ENCODE data around the gene TMEFF2. TPM values are rescaled to one million over a fixed set of nuclear protein-coding genes. Genes with fewer than 3 reads are reported as not detected.
"Not testable (repeated sequence)": the region's sequence is repeated elsewhere in the genome, so short reads cannot be mapped to it uniquely, and the experiment has no call there.

Gene TMEFF2
- total and polyA plus RNA-seq, 3 experiments from 2014 or later: not detected

GRCh38 chr2:192087398-192087958, 107.3 kb downstream of the TMEFF2 start:
- peaks cover 12 to 29% of the 10 kb centered on the region in 2 donors for H3K27me3 Mint-ChIP-seq
- Histone ChIP-seq H3K4me3 (ENCODE audit: low read length) (no peak overlapping the region), H3K27me3 (ENCODE audit: insufficient read depth, low read length, poor library complexity, severe bottlenecking) (no peaks in the 10 kb centered on the region), H3K27ac (ENCODE audit: low read depth, low read length) (no peak overlapping the region), H3K9me3 (ENCODE audit: low read length) (no peaks in the 10 kb centered on the region), H3K4me1 (ENCODE audit: insufficient read depth, low read length) (no peaks in the 10 kb centered on the region), H3K36me3 (ENCODE audit: insufficient read depth, low read length) (no peaks in the 10 kb centered on the region)
- no peak overlapping the region for H3K27ac Mint-ChIP-seq
- H3K9me3 Mint-ChIP-seq: no peaks in the 10 kb centered on the region
- H3K4me1 Mint-ChIP-seq: no peaks in the 10 kb centered on the region
- ChIA-PET CTCF (no interaction called here), POLR2A (no interaction called here)
- H3K36me3 Mint-ChIP-seq: no peaks in the 10 kb centered on the region
- no peak for DNase-seq
- H3K4me3 Mint-ChIP-seq: no peak overlapping the region

GRCh38 chr2:192082121-192082520, 112.6 kb downstream of the TMEFF2 start:
- POLR2A ChIA-PET: no interaction called here
- H3K27me3 Mint-ChIP-seq: peaks cover 9 to 24% of the 10 kb centered on the region in 2 donors
- peaks cover 3 to 4% (median 3%) of the 10 kb centered on the region in 3 donors for H3K4me1 Mint-ChIP-seq
- H3K27ac Mint-ChIP-seq: no peak overlapping the region
- Histone ChIP-seq H3K4me3 (ENCODE audit: low read length) (no peak overlapping the region), H3K9me3 (ENCODE audit: low read length) (no peaks in the 10 kb centered on the region), H3K27me3 (ENCODE audit: insufficient read depth, low read length, poor library complexity, severe bottlenecking) (no peaks in the 10 kb centered on the region), H3K36me3 (ENCODE audit: insufficient read depth, low read length) (no peaks in the 10 kb centered on the region), H3K27ac (ENCODE audit: low read depth, low read length) (no peak overlapping the region), H3K4me1 (ENCODE audit: insufficient read depth, low read length) (no peaks in the 10 kb centered on the region)
- H3K36me3 Mint-ChIP-seq: no peaks in the 10 kb centered on the region
- no peaks in the 10 kb centered on the region for H3K9me3 Mint-ChIP-seq
- no peak overlapping the region for H3K4me3 Mint-ChIP-seq
- CTCF ChIA-PET: no interaction called here
- no peak for DNase-seq

DNA sequence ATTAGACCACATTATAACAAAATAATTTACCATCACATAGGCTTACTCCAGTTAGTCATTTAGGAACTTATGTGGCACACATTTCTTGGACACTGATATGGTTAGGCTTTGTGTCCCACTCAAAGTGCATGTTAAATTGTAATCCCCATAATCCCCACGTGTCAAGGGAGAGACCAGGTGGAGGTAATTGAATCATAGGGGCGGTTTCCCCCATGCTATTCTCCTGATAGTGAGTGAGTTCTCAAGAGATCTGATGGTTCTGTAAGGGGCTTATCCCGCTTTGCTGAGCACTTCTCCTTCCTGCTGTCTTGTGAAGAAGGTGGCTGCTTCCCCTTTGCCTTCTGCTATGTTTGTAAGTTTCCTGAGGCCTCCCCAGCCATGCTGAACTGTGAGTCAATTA, 114.6 kb downstream of the TMEFF2 start:
- H3K36me3 ChIP-seq (ENCODE audit: insufficient read depth, low read length); H3K9me3 ChIP-seq (ENCODE audit: low read length); H3K4me1 ChIP-seq (ENCODE audit: insufficient read depth, low read length); H3K4me3 ChIP-seq (ENCODE audit: low read length); POLR2A ChIA-PET; H3K36me3 Mint-ChIP-seq; DNase-seq; H3K9me3 Mint-ChIP-seq; H3K27ac ChIP-seq (ENCODE audit: low read depth, low read length); CTCF ChIA-PET; H3K27me3 ChIP-seq (ENCODE audit: insufficient read depth, low read length, poor library complexity, severe bottlenecking); H3K27ac Mint-ChIP-seq: not testable (repeated sequence)
- Mint-ChIP-seq H3K4me3 (peak overlapping the region in 1 of 7 donors; percentile 67), H3K4me1 (peaks cover 10 to 12% (median 11%) of the 10 kb centered on the region in 3 donors), H3K27me3 (peaks cover 2 to 17% of the 10 kb centered on the region in 2 donors)

- H3K36me3 ChIP-seq (ENCODE audit: insufficient read depth, low read length): no peaks in the 10 kb centered on the region
- H3K4me1 ChIP-seq (ENCODE audit: insufficient read depth, low read length): peaks cover 8% of the 10 kb centered on the region
- no peak overlapping the region for H3K4me3 Mint-ChIP-seq
- ChIA-PET POLR2A (no interaction called here), CTCF (no interaction called here)
- DNase-seq: no peak
- H3K9me3 ChIP-seq (ENCODE audit: low read length): no peaks in the 10 kb centered on the region
- H3K27me3 Mint-ChIP-seq: no peaks in the 10 kb centered on the region
- H3K4me1 Mint-ChIP-seq: peaks cover 28 to 32% (median 32%) of the 10 kb centered on the region in 3 donors
- no peak overlapping the region for H3K4me3 ChIP-seq (ENCODE audit: low read length)
- no peaks in the 10 kb centered on the region for H3K9me3 Mint-ChIP-seq
- H3K27me3 ChIP-seq (ENCODE audit: insufficient read depth, low read length, poor library complexity, severe bottlenecking): no peaks in the 10 kb centered on the region
- no peaks in the 10 kb centered on the region for H3K36me3 Mint-ChIP-seq
- no peak overlapping the region for H3K27ac ChIP-seq (ENCODE audit: low read depth, low read length)
- no peak overlapping the region for H3K27ac Mint-ChIP-seq
Observed at GRCh38 chr2:192073878-192074277, 120.9 kb downstream of the TMEFF2 start.

DNA sequence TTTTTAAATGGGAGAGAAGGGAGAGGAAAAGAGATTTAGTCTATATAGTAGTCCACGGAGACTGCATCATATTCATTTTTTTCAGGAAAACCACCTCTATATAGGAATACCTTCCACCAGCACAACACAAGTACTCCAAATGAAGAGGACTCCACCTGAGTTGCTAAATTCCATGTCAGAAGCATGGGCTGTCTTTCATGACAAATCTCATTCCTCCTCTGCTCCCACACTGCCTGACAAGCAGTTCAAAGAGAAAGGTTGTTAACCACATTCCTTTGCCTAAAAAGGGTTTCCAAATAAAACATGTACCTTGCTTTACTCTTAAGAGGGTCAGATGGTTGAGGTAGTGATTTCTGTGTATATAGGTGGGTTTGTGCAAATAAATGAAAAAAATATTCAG, 122.0 kb downstream of the TMEFF2 start:
- Mint-ChIP-seq H3K36me3 (no peaks in the 10 kb centered on the region), H3K4me3 (peak overlapping the region in 6 of 7 donors; percentile 24 to 64 (median 46)), H3K27ac (peak overlapping the region in 3 of 8 donors; percentile 20 to 71 (median 35)), H3K27me3 (no peaks in the 10 kb centered on the region), H3K4me1 (peaks cover 28 to 32% (median 32%) of the 10 kb centered on the region in 3 donors), H3K9me3 (no peaks in the 10 kb centered on the region)
- CTCF ChIA-PET: no interaction called here
- no peaks in the 10 kb centered on the region for H3K36me3 ChIP-seq (ENCODE audit: insufficient read depth, low read length)
- POLR2A ChIA-PET: no interaction called here
- peaks cover 8% of the 10 kb centered on the region for H3K4me1 ChIP-seq (ENCODE audit: insufficient read depth, low read length)
- no peaks in the 10 kb centered on the region for H3K9me3 ChIP-seq (ENCODE audit: low read length)
- H3K27me3 ChIP-seq (ENCODE audit: insufficient read depth, low read length, poor library complexity, severe bottlenecking): no peaks in the 10 kb centered on the region
- no peak for DNase-seq
- no peak overlapping the region for H3K27ac ChIP-seq (ENCODE audit: low read depth, low read length)
- no peak overlapping the region for H3K4me3 ChIP-seq (ENCODE audit: low read length)

DNA sequence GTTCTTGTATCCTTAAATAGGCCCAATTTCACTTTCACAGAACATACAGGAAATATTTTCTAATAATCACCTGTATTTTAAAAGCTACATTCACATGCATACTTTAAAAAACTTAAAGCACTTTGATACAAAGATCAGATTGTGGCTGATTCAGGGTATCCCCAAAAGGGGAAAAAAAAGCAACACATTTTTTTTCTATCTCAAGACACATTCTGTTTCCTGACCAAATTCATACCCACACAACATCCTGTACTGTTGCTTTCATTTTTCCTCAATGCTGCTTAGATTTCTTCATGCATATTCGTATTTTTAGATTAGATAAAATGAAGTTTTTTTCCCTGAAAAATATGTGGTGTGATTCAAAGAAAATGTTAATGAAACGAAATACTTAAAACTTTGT, 122.5 kb downstream of the TMEFF2 start:
- no peak overlapping the region for H3K27ac ChIP-seq (ENCODE audit: low read depth, low read length)
- H3K4me1 ChIP-seq (ENCODE audit: insufficient read depth, low read length): peaks cover 8% of the 10 kb centered on the region
- H3K27ac Mint-ChIP-seq: peak overlapping the region in 3 of 8 donors; percentile 20 to 71 (median 35)
- peak in 1 of 5 donors; percentile 5 for DNase-seq
- no peaks in the 10 kb centered on the region for H3K27me3 ChIP-seq (ENCODE audit: insufficient read depth, low read length, poor library complexity, severe bottlenecking)
- H3K4me3 Mint-ChIP-seq: peak overlapping the region in 6 of 7 donors; percentile 24 to 64 (median 46)
- ChIA-PET CTCF (no interaction called here), POLR2A (no interaction called here)
- no peaks in the 10 kb centered on the region for H3K36me3 ChIP-seq (ENCODE audit: insufficient read depth, low read length)
- no peak overlapping the region for H3K4me3 ChIP-seq (ENCODE audit: low read length)
- peaks cover 26 to 30% (median 30%) of the 10 kb centered on the region in 3 donors for H3K4me1 Mint-ChIP-seq
- H3K9me3 ChIP-seq (ENCODE audit: low read length): no peaks in the 10 kb centered on the region
- H3K9me3 Mint-ChIP-seq: no peaks in the 10 kb centered on the region
- H3K27me3 Mint-ChIP-seq: peaks cover 0 to under 1% of the 10 kb centered on the region in 2 donors
- H3K36me3 Mint-ChIP-seq: no peaks in the 10 kb centered on the region

GRCh38 chr2:192070099-192070498, 124.6 kb downstream of the TMEFF2 start:
- Histone ChIP-seq H3K4me1 (ENCODE audit: insufficient read depth, low read length) (peaks cover 5% of the 10 kb centered on the region), H3K27me3 (ENCODE audit: insufficient read depth, low read length, poor library complexity, severe bottlenecking) (no peaks in the 10 kb centered on the region), H3K4me3 (ENCODE audit: low read length) (no peak overlapping the region), H3K9me3 (ENCODE audit: low read length) (no peaks in the 10 kb centered on the region), H3K27ac (ENCODE audit: low read depth, low read length) (no peak overlapping the region), H3K36me3 (ENCODE audit: insufficient read depth, low read length) (no peaks in the 10 kb centered on the region)
- no peaks in the 10 kb centered on the region for H3K36me3 Mint-ChIP-seq
- no peak overlapping the region for H3K27ac Mint-ChIP-seq
- ChIA-PET CTCF (no interaction called here), POLR2A (no interaction called here)
- DNase-seq: no peak
- H3K4me1 Mint-ChIP-seq: peaks cover 18 to 21% (median 20%) of the 10 kb centered on the region in 3 donors
- H3K27me3 Mint-ChIP-seq: peaks cover 6 to 7% of the 10 kb centered on the region in 2 donors
- H3K4me3 Mint-ChIP-seq: no peak overlapping the region
- no peaks in the 10 kb centered on the region for H3K9me3 Mint-ChIP-seq

GRCh38 chr2:192069417-192069816, 125.3 kb downstream of the TMEFF2 start:
- Histone ChIP-seq H3K27me3 (ENCODE audit: insufficient read depth, low read length, poor library complexity, severe bottlenecking) (no peaks in the 10 kb centered on the region), H3K4me1 (ENCODE audit: insufficient read depth, low read length) (peaks cover 5% of the 10 kb centered on the region), H3K36me3 (ENCODE audit: insufficient read depth, low read length) (no peaks in the 10 kb centered on the region), H3K9me3 (ENCODE audit: low read length) (no peaks in the 10 kb centered on the region), H3K4me3 (ENCODE audit: low read length) (no peak overlapping the region), H3K27ac (ENCODE audit: low read depth, low read length) (no peak overlapping the region)
- peaks cover 18 to 21% (median 20%) of the 10 kb centered on the region in 3 donors for H3K4me1 Mint-ChIP-seq
- no peaks in the 10 kb centered on the region for H3K36me3 Mint-ChIP-seq
- DNase-seq: no peak
- H3K4me3 Mint-ChIP-seq: no peak overlapping the region
- H3K27me3 Mint-ChIP-seq: peaks cover 7 to 11% of the 10 kb centered on the region in 2 donors
- CTCF ChIA-PET: no interaction called here
- no peaks in the 10 kb centered on the region for H3K9me3 Mint-ChIP-seq
- no peak overlapping the region for H3K27ac Mint-ChIP-seq
- POLR2A ChIA-PET: no interaction called here
